ENCODE data around the gene CBX8. TPM values are rescaled to one million over a fixed set of nuclear protein-coding genes. Genes with fewer than 3 reads are reported as not detected.

CBX8 gene
- total and polyA plus RNA-seq, 2 of the 8 experiments (the other 6 are each of a cell fraction or from before 2014, with no cell fraction given): 0.09 to 2.1 TPM

- TF ChIP-seq CBX5 (IDR thresholded peaks at IDR 0.05; ENCODE audit: low read depth, low read length) (no peak), POLR2AphosphoS5 (IDR thresholded peaks at IDR 0.05; ENCODE audit: low read depth, low read length) (no peak), JUN (IDR thresholded peaks at IDR 0.05; ENCODE audit: low read depth, low read length) (no peak), TCF12 (IDR thresholded peaks at IDR 0.05; ENCODE audit: low read depth, low read length) (no peak), POLR2A (IDR thresholded peaks at IDR 0.05; ENCODE audit: control extremely low read depth in 1 of 2, low read depth in 2 of 2, low read length in 2 of 2) (no peak), SP1 (IDR thresholded peaks at IDR 0.05; ENCODE audit: low read depth, low read length) (no peak), CTBP2 (IDR thresholded peaks at IDR 0.05; ENCODE audit: borderline replicate concordance, insufficient read depth, insufficient read length, low read length) (no peak), KDM1A (IDR thresholded peaks at IDR 0.05; ENCODE audit: borderline replicate concordance, low read length) (peak; percentile 57), EGR1 (IDR thresholded peaks at IDR 0.05; ENCODE audit: borderline replicate concordance, low read depth, low read length) (no peak), E2F6 (IDR thresholded peaks at IDR 0.05) (peak; percentile 37; the same call in 1 of the 2 replicates), ATF3 (IDR thresholded peaks at IDR 0.05; ENCODE audit: insufficient read depth, low read depth, low read length) (no peak), ASH2L (IDR thresholded peaks at IDR 0.05; ENCODE audit: low read length) (no peak), CBX8 (IDR thresholded peaks at IDR 0.05; ENCODE audit: borderline replicate concordance, low read depth, low read length) (peak; percentile 21; the same call in 1 of the 2 replicates), SP2 (IDR thresholded peaks at IDR 0.05; ENCODE audit: low read length) (no peak), SIRT6 (IDR thresholded peaks at IDR 0.05; ENCODE audit: low read length) (no peak), HDAC6 (IDR thresholded peaks at IDR 0.05; ENCODE audit: low read depth, low read length) (no peak)
Observed at GRCh38 chr17:79801156-79802038, 4.5 kb upstream of the CBX8 start (continued).

All from H1 (cell line).